ENCODE results near the gene VRTN. TPM values are rescaled to one million over a fixed set of nuclear protein-coding genes. Genes with fewer than 3 reads are reported as not detected.

The VRTN gene
- total RNA-seq, 4 donors from 2014 or later: not detected

DNA sequence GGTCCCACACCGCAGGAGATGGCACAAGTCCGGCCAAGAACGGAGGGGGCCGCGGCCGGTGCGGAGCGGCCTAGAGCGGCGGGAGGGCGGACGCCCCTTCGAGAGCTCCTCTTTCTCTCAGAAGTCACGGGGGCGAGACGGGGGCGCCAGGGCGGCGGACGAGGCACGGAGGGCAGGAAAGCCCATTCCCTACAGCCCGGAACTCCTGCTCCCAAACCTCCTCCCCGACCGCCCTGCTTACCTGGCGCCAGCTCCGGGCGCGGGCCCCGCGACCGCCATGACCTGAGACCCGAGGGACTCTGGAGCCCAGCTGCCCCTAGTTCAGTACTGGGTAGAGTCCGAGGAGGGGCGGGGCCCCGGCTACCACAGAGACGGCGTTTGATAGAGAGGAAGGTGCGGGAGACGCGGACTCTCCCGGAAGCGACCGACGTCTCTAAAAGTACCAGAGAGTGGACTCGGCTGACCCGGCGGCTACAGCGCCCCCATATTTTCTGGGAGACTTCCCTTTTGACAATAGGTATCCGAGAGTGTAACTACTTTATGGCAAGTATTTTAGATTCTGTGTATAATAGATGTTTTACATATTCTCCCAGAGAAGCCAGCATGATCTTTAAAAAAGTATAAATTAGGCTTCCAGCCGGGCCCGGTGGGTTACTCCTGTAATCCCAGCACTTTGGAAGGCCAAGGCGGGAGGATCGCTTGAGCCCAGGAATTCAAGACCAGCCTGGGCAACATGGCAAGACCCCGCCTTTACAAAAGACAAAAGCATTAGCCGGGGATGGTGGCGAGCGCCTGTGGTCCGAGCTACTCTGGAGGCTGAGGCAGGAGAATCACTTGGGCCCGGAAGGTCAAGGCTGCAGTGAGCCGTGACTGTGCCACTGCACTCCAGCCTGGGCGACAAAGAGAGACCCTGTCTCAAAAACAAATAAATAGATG is 45.4 kb upstream of the VRTN start, which contains the start of gene ABCD4:
Gene ABCD4, minus strand, starts transcription at position 301 of the 936 bp plus-strand sequence. Its CDS starts 22 bp downstream, at position 279.
- peak within 1 kb of the TSS; percentile 73 to 91 (median 77) for H3K27ac ChIP-seq
- H3K36me3 ChIP-seq: peaks cover 0 to 17% of the 10 kb centered on the region in 2 donors
- peak; percentile 95 to 96 for DNase-seq
- TF ChIP-seq, protein P1, sequence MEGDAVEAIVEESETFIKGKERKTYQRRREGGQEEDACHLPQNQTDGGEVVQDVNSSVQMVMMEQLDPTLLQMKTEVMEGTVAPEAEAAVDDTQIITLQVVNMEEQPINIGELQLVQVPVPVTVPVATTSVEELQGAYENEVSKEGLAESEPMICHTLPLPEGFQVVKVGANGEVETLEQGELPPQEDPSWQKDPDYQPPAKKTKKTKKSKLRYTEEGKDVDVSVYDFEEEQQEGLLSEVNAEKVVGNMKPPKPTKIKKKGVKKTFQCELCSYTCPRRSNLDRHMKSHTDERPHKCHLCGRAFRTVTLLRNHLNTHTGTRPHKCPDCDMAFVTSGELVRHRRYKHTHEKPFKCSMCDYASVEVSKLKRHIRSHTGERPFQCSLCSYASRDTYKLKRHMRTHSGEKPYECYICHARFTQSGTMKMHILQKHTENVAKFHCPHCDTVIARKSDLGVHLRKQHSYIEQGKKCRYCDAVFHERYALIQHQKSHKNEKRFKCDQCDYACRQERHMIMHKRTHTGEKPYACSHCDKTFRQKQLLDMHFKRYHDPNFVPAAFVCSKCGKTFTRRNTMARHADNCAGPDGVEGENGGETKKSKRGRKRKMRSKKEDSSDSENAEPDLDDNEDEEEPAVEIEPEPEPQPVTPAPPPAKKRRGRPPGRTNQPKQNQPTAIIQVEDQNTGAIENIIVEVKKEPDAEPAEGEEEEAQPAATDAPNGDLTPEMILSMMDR (IDR thresholded peaks at IDR 0.05): peak in 4 of 6 experiments; percentile 2 to 54 (median 46)
- TF ChIP-seq POLR2A (IDR thresholded peaks at IDR 0.05): peak in 1 of 2 donors; percentile 83
- WGBS, 2 donors: 17 to 19% methylated on average over 37 to 49 of the region's 61 CpGs
- no peaks in the 10 kb centered on the region for H3K27me3 ChIP-seq
- no peaks in the 10 kb centered on the region for H3K9me3 ChIP-seq
- intact Hi-C loops (cut with DNase I): no loop called here
- peaks cover 4 to 14% of the 10 kb centered on the region in 2 donors for H3K4me1 ChIP-seq
- H3K4me3 ChIP-seq (replicated peaks in 1 of 3): peak within 1 kb of the TSS; percentile 46 to 85 (median 64)

DNA sequence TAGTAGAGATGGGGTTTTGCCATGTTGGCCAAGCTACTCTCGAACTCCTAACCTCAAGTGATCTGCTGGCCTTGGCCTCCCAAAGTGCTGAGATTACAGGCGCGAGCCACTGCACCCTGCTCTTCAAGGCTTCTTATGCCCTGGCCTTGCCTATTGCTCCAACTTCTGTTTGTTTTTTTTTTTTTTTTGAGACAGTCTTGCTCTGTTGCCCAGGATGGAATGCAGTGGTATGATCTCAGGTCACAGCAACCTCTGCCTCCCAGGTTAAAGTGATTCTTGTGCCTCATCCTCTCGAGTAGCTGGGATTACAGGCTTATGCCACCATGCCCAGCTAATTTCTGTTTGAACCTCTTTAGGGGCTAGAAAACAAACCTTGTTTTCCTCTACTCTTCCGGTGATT is 39.6 kb upstream of the VRTN start:
- H3K27ac ChIP-seq: no peak overlapping the region
- H3K4me1 ChIP-seq: no peaks in the 10 kb centered on the region
- DNase-seq: no peak
- H3K4me3 ChIP-seq (replicated peaks in 1 of 3): no peak overlapping the region
- H3K9me3 ChIP-seq: no peaks in the 10 kb centered on the region
- no peaks in the 10 kb centered on the region for H3K27me3 ChIP-seq
- TF ChIP-seq POLR2A (IDR thresholded peaks at IDR 0.05): no peak
- TF ChIP-seq, protein P1 (IDR thresholded peaks at IDR 0.05): no peak
- no peaks in the 10 kb centered on the region for H3K36me3 ChIP-seq
- intact Hi-C loops (cut with DNase I): no loop called here
- WGBS, 2 donors: 62 to 67% methylated on average over 5 of the region's 5 CpGs

DNA sequence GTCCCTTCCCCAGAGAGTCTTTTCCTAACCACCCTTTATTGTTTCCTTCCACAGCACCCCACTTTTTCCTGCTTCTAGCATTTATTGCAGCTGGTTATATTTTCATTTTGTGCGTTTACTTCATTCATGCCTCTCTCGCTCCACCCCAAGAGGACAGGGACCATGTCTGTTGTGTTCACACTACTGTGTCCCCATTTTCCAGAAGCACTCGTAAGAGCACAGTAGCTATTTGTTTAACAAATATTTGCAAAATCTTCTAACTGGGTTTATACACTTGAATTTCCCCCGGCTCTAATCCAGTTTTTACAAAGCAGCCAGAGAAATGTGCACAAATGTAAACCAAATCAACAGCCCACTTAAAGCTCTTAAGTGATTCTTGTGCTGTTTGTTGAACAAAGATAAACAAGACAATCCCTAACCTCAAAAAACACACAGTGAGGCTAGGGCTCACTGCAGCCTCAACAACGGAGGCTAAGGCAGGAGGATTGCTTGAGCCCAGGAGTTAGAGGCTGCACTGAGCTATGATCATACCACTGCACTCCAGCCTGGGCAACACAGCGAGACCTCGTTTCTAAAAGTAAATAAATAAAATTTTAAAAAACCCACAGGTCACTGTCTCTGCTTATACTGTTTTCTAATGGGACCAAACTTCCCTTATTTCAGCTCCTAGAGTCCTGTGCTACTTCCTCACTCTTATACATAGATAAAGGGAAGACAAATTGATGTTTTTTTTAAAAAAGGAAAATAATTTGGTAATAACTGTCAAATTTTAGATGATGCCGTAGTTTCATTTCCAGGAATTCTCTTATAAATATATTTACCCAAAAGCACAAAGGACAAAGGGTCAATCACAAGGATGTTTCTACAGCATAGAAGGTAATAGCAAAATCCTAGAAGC is 38.9 kb upstream of the VRTN start:
- Histone ChIP-seq H3K36me3 (no peaks in the 10 kb centered on the region), H3K4me3 (replicated peaks in 1 of 3) (no peak overlapping the region), H3K27ac (no peak overlapping the region), H3K4me1 (no peaks in the 10 kb centered on the region), H3K27me3 (no peaks in the 10 kb centered on the region), H3K9me3 (no peaks in the 10 kb centered on the region)
- 80 to 81% methylated on average over 8 of the region's 8 CpGs for WGBS, 2 donors
- no peak for DNase-seq
- intact Hi-C loops (cut with DNase I): no loop called here
- no peak for TF ChIP-seq POLR2A (IDR thresholded peaks at IDR 0.05)
- TF ChIP-seq, protein P1 (IDR thresholded peaks at IDR 0.05): no peak

DNA sequence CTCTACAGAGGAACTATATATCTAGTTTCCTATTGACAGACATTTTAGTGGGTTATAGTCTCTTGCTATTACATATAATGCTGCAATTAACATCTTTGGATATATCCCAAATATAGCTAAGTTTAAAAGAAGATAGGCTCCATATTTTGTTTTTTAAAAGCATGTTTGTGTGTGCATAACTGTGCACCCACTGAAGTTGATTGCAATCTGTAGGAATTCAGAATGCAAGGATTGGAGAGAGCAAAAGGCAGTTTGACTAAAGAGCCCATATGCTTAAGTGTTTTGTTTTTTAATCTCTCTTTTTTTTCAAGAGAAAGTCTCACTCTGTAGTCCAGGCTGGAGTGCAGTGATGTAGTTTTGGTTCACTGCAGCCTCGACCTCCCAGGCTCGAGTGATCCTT is 36.1 kb upstream of the VRTN start:
- no peak for DNase-seq
- Histone ChIP-seq H3K4me3 (replicated peaks in 1 of 3) (no peak overlapping the region), H3K27me3 (no peaks in the 10 kb centered on the region), H3K36me3 (no peaks in the 10 kb centered on the region), H3K4me1 (no peaks in the 10 kb centered on the region), H3K9me3 (no peaks in the 10 kb centered on the region), H3K27ac (no peak overlapping the region)
- no peak for TF ChIP-seq POLR2A (IDR thresholded peaks at IDR 0.05)
- TF ChIP-seq, protein P1 (IDR thresholded peaks at IDR 0.05): no peak
- 89 to 97% methylated on average over 2 of the region's 2 CpGs for WGBS, 2 donors
- intact Hi-C loops (cut with DNase I): no loop called here
